Measurements from ENCODE around the gene MEP1A. TPM values are rescaled to one million over a fixed set of nuclear protein-coding genes. Genes with fewer than 3 reads are reported as not detected.

Gene MEP1A
- polyA plus RNA-seq, 3 donors = not detected

Other genes with a start within 250 kb of the MEP1A start
- 1 to 10 TPM; 7.9 to 9.3 (median 9.3) TPM for gene CYP39A1, start 140.6 kb upstream of the MEP1A start, polyA plus RNA-seq (ENCODE audit: insufficient read length in 3 of 3)
- 10 to 100 TPM; 31.0 to 36.9 (median 31.1) TPM for gene SLC25A27, start 140.4 kb upstream of the MEP1A start, polyA plus RNA-seq (ENCODE audit: insufficient read length in 3 of 3)
- gene TDRD6, start 105.5 kb upstream of the MEP1A start, polyA plus RNA-seq (ENCODE audit: insufficient read length in 3 of 3) = 1 to 10 TPM; 1.4 to 2.5 (median 1.7) TPM
- 1 to 10 TPM; 2.6 to 3.1 (median 2.9) TPM for gene PLA2G7, start 58.0 kb upstream of the MEP1A start, polyA plus RNA-seq (ENCODE audit: insufficient read length in 3 of 3)
- gene ANKRD66, start 46.5 kb upstream of the MEP1A start, polyA plus RNA-seq (ENCODE audit: insufficient read length in 3 of 3) = not detected
- gene ADGRF5, start 128.5 kb downstream of the MEP1A start, polyA plus RNA-seq (ENCODE audit: insufficient read length in 3 of 3) = 10 to 100 TPM; 31.0 to 34.0 (median 32.4) TPM
- 10 to 100 TPM; 35.9 to 56.2 (median 51.8) TPM for gene ADGRF1, start 248.9 kb downstream of the MEP1A start, polyA plus RNA-seq (ENCODE audit: insufficient read length in 3 of 3)

Measured in right renal cortex interstitium (tissue), 3 donors.